ENCODE data around the gene PPP2R2C. TPM values are rescaled to one million over a fixed set of nuclear protein-coding genes. Genes with fewer than 3 reads are reported as not detected.

Gene PPP2R2C
- polyA plus RNA-seq, 1 of the 3 experiments (the other 2 are of a cell fraction) = 0.21 TPM

DNA sequence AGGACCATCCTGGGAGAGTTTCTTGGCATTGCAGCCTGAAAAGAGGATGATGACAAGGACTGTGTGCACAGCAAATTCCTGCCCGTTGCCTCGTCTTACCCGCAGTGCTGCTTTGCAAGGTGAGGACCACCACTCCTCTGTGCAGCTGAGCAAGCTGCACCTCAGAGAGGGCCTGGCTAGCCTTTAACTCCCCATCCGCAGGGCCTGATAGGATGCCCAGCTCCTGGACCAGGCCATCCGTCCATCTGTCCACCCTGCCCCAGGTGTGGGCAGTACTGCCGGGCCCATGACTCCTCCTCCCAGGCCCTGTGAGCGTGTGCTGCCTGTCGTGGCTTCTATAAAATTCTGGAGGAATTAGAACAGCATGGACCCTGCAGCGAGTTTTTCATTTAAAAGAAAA lies 43.9 kb upstream of the PPP2R2C start (continued):
- TF ChIP-seq SMC3 (IDR thresholded peaks at IDR 0.05; ENCODE audit: low read depth, low read length) (no peak), IRF3 (IDR thresholded peaks at IDR 0.05; ENCODE audit: low read depth, low read length) (no peak), FOXJ3 (CRISPR knock-in tag; IDR thresholded peaks at IDR 0.05) (no peak), RAD21 (IDR thresholded peaks at IDR 0.05; ENCODE audit: low read length) (no peak), TAF1 (IDR thresholded peaks at IDR 0.05; ENCODE audit: borderline replicate concordance, low read depth, low read length) (no peak), CTCF (IDR thresholded peaks at IDR 0.05) (no peak), GABPA (IDR thresholded peaks at IDR 0.05; ENCODE audit: low read depth) (no peak)

DNA sequence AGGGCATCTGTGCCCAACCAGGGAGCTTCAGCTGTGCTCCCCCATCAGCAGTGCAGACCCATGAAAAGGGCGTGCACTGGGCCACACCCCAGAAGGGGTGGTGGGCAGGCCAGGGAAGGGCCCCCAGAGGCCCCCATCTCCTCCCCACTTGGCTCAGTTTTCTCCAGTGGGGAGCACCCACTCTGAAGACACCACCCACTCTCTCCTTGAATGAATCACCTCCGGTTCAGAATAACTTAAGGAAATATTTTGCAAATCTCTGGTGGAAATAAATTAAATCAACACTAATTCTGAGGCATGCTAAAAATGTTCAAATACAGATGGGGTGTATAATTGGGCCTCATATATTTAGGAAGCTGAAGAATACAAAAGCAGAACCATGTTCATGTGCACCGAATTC lies 41.3 kb upstream of the PPP2R2C start:
- no peak overlapping the region for H3K4me3 ChIP-seq (ENCODE audit: low read depth in 2 of 2, low read length in 1 of 2)
- no peaks in the 10 kb centered on the region for H3K36me3 ChIP-seq (replicated peaks in 1 of 2; ENCODE audit: control insufficient read depth in 1 of 2, insufficient read depth in 2 of 2, low read length in 1 of 2)
- H3K4me1 ChIP-seq (ENCODE audit: control insufficient read depth in 1 of 2, insufficient read depth in 2 of 2, low read depth in 1 of 2, low read length in 1 of 2) = no peaks in the 10 kb centered on the region
- WGBS (ENCODE audit: low lambda C conversion rate) = 18% methylated on average over 3 of the region's 3 CpGs
- DNase-seq = no peak
- H3K79me2 ChIP-seq (ENCODE audit: insufficient read depth) = no peaks in the 10 kb centered on the region
- H3K27me3 ChIP-seq (ENCODE audit: insufficient read depth) = no peaks in the 10 kb centered on the region
- H3F3A ChIP-seq (replicated peaks; ENCODE audit: insufficient read depth) = no peaks in the 10 kb centered on the region
- H2AFZ ChIP-seq (ENCODE audit: low read depth) = no peak overlapping the region
- no peaks in the 10 kb centered on the region for H3K9me2 ChIP-seq
- no peak overlapping the region for H3K9ac ChIP-seq
- no peak for TF ChIP-seq FOXJ3 (CRISPR knock-in tag; IDR thresholded peaks at IDR 0.05)
- no peak for TF ChIP-seq REST (IDR thresholded peaks at IDR 0.05; ENCODE audit: low read depth, low read length)
- no peak for TF ChIP-seq NRF1 (IDR thresholded peaks at IDR 0.05; ENCODE audit: low read depth, low read length)
- TF ChIP-seq PBX3 (IDR thresholded peaks at IDR 0.05) = no peak
- no peak for TF ChIP-seq IRF3 (IDR thresholded peaks at IDR 0.05; ENCODE audit: low read depth, low read length)
- H4K20me1 ChIP-seq (ENCODE audit: insufficient read depth) = no peaks in the 10 kb centered on the region
- H3K27ac ChIP-seq (ENCODE audit: low read depth in 2 of 2, low read length in 1 of 2) = no peak overlapping the region
- CTCF ChIA-PET = interaction anchor here (1.2 to 1.3 kb wide), 3 partner anchors 13 to 40 kb away, joined by 3 read pairs; no protein-coding TSS in a partner anchor
- no peaks in the 10 kb centered on the region for H3K9me3 ChIP-seq
- POLR2A ChIA-PET = no interaction called here
- no peak overlapping the region for H3K4me2 ChIP-seq

Data from SK-N-SH (cell line).